Measurements from ENCODE around the gene L1TD1. TPM values are rescaled to one million over a fixed set of nuclear protein-coding genes. Genes with fewer than 3 reads are reported as not detected.

L1TD1 gene
- total and polyA plus RNA-seq, 2 of the 13 experiments (the other 11 are each of a cell fraction or from before 2014, with no cell fraction given) = not detected

DNA sequence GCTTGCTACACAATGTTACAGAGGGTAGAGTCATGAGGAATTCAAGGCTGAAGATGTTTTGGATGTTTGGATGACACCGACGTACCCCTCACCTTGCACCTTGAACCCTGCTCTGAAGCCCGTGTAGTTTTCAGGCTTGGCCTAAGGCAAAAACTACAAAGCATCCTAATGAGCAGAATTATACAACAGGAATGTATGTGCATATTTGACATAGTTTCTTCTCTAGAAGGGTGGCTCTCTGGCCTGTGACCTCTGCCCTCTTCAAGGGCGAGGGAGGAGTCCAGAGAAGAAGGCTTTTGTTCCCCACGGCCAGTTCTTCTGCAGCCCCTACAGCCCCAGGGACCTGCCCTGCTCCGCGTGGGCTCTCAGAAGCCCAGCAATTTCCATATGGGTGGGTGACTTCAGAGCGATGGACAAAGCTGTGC lies 43.3 kb downstream of the L1TD1 start (continued):
- TF ChIP-seq, protein P1, sequence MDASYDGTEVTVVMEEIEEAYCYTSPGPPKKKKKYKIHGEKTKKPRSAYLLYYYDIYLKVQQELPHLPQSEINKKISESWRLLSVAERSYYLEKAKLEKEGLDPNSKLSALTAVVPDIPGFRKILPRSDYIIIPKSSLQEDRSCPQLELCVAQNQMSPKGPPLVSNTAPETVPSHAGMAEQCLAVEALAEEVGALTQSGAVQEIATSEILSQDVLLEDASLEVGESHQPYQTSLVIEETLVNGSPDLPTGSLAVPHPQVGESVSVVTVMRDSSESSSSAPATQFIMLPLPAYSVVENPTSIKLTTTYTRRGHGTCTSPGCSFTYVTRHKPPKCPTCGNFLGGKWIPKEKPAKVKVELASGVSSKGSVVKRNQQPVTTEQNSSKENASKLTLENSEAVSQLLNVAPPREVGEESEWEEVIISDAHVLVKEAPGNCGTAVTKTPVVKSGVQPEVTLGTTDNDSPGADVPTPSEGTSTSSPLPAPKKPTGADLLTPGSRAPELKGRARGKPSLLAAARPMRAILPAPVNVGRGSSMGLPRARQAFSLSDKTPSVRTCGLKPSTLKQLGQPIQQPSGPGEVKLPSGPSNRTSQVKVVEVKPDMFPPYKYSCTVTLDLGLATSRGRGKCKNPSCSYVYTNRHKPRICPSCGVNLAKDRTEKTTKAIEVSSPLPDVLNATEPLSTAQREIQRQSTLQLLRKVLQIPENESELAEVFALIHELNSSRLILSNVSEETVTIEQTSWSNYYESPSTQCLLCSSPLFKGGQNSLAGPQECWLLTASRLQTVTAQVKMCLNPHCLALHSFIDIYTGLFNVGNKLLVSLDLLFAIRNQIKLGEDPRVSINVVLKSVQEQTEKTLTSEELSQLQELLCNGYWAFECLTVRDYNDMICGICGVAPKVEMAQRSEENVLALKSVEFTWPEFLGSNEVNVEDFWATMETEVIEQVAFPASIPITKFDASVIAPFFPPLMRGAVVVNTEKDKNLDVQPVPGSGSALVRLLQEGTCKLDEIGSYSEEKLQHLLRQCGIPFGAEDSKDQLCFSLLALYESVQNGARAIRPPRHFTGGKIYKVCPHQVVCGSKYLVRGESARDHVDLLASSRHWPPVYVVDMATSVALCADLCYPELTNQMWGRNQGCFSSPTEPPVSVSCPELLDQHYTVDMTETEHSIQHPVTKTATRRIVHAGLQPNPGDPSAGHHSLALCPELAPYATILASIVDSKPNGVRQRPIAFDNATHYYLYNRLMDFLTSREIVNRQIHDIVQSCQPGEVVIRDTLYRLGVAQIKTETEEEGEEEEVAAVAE (CRISPR knock-in tag; IDR thresholded peaks at IDR 0.05; ENCODE audit: borderline replicate concordance) = no peak
- TF ChIP-seq ZKSCAN8 (CRISPR knock-in tag; IDR thresholded peaks at IDR 0.05; ENCODE audit: borderline replicate concordance) (no peak), SIN3A (IDR thresholded peaks at IDR 0.05; ENCODE audit: borderline replicate concordance, low read depth, low read length) (no peak), ZBTB20 (CRISPR knock-in tag; IDR thresholded peaks at IDR 0.05; ENCODE audit: borderline replicate concordance, low read depth) (peak; percentile 73; the same call in 1 of the 2 replicates), HDAC6 (IDR thresholded peaks at IDR 0.05; ENCODE audit: low read depth, low read length) (no peak), NFYC (CRISPR knock-in tag; IDR thresholded peaks at IDR 0.05) (0 out of 2 replicates have a peak, but pooled peaks have one; percentile 9), THAP11 (CRISPR knock-in tag; IDR thresholded peaks at IDR 0.05) (peak; percentile 43; the same call in 1 of the 2 replicates), HCFC1 (IDR thresholded peaks at IDR 0.05; ENCODE audit: low read depth, low read length) (no peak), ARNT2 (CRISPR knock-in tag; IDR thresholded peaks at IDR 0.05; ENCODE audit: low read depth) (no peak), SP4 (CRISPR knock-in tag; IDR thresholded peaks at IDR 0.05) (no peak), ZBTB21 (CRISPR knock-in tag; IDR thresholded peaks at IDR 0.05) (no peak; the same call in 1 of the 2 replicates), RNF2 (conservative IDR thresholded peaks at IDR 0.05; ENCODE audit: low read depth) (no peak), FOSL2 (CRISPR knock-in tag; IDR thresholded peaks at IDR 0.05) (peak; percentile 65)
- TF ChIP-seq, protein P2, sequence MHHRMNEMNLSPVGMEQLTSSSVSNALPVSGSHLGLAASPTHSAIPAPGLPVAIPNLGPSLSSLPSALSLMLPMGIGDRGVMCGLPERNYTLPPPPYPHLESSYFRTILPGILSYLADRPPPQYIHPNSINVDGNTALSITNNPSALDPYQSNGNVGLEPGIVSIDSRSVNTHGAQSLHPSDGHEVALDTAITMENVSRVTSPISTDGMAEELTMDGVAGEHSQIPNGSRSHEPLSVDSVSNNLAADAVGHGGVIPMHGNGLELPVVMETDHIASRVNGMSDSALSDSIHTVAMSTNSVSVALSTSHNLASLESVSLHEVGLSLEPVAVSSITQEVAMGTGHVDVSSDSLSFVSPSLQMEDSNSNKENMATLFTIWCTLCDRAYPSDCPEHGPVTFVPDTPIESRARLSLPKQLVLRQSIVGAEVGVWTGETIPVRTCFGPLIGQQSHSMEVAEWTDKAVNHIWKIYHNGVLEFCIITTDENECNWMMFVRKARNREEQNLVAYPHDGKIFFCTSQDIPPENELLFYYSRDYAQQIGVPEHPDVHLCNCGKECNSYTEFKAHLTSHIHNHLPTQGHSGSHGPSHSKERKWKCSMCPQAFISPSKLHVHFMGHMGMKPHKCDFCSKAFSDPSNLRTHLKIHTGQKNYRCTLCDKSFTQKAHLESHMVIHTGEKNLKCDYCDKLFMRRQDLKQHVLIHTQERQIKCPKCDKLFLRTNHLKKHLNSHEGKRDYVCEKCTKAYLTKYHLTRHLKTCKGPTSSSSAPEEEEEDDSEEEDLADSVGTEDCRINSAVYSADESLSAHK (CRISPR knock-in tag; IDR thresholded peaks at IDR 0.05; ENCODE audit: borderline replicate concordance) = no peak
- TF ChIP-seq, protein P3, sequence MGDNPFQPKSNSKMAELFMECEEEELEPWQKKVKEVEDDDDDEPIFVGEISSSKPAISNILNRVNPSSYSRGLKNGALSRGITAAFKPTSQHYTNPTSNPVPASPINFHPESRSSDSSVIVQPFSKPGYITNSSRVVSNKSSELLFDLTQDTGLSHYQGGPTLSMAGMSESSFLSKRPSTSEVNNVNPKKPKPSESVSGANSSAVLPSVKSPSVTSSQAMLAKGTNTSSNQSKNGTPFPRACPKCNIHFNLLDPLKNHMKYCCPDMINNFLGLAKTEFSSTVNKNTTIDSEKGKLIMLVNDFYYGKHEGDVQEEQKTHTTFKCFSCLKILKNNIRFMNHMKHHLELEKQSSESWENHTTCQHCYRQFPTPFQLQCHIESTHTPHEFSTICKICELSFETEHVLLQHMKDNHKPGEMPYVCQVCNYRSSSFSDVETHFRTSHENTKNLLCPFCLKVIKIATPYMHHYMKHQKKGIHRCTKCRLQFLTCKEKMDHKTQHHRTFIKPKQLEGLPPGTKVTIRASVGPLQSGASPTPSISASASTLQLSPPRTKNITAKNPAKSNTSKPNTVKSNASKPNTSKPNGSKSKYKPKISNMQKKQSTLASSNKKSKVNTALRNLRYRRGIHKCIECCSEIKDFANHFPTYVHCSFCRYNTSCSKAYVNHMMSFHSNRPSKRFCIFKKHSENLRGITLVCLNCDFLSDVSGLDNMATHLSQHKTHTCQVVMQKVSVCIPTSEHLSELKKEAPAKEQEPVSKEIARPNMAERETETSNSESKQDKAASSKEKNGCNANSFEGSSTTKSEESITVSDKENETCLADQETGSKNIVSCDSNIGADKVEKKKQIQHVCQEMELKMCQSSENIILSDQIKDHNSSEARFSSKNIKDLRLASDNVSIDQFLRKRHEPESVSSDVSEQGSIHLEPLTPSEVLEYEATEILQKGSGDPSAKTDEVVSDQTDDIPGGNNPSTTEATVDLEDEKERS (CRISPR knock-in tag; IDR thresholded peaks at IDR 0.05) = no peak
